ENCODE measurements around the gene TTR. TPM values are rescaled to one million over a fixed set of nuclear protein-coding genes. Genes with fewer than 3 reads are reported as not detected.
A peak's percentile ranks its signal among the peaks of the same experiment; 100 is the strongest.

The TTR gene
- total and polyA plus RNA-seq, 2 of the 13 experiments (the other 11 are each of a cell fraction or from before 2014, with no cell fraction given): 91.3 to 496 TPM

- 0 out of 2 replicates have a peak, but pooled peaks have one; percentile 37 for TF ChIP-seq ONECUT2 (CRISPR knock-in tag; IDR thresholded peaks at IDR 0.05)
- no peak for TF ChIP-seq SNAPC2 (CRISPR knock-in tag; IDR thresholded peaks at IDR 0.05)
- TF ChIP-seq ZNF792 (CRISPR knock-in tag; IDR thresholded peaks at IDR 0.05): no peak
- no peak for TF ChIP-seq MXI1 (IDR thresholded peaks at IDR 0.05; ENCODE audit: borderline replicate concordance, low read depth, low read length)
- TF ChIP-seq HOXA5 (CRISPR knock-in tag; IDR thresholded peaks at IDR 0.05): no peak
- TF ChIP-seq THAP11 (CRISPR knock-in tag; IDR thresholded peaks at IDR 0.05): no peak
- TF ChIP-seq GATA4 (IDR thresholded peaks at IDR 0.05; ENCODE audit: borderline replicate concordance, low read depth): no peak
- TF ChIP-seq KDM4B (CRISPR knock-in tag; IDR thresholded peaks at IDR 0.05): no peak
- TF ChIP-seq MYPOP (CRISPR knock-in tag; IDR thresholded peaks at IDR 0.05): no peak
- TF ChIP-seq SKIL (CRISPR knock-in tag; IDR thresholded peaks at IDR 0.05; ENCODE audit: borderline replicate concordance): no peak
- TF ChIP-seq RXRB (CRISPR knock-in tag; IDR thresholded peaks at IDR 0.05; ENCODE audit: borderline replicate concordance): 0 out of 2 replicates have a peak, but pooled peaks have one; percentile 39
- TF ChIP-seq ZBTB21 (CRISPR knock-in tag; IDR thresholded peaks at IDR 0.05): no peak
- no peak for TF ChIP-seq ZNF354B (CRISPR knock-in tag; IDR thresholded peaks at IDR 0.05)
- TF ChIP-seq HIVEP1 (CRISPR knock-in tag; IDR thresholded peaks at IDR 0.05): no peak
- TF ChIP-seq ZNF878 (CRISPR knock-in tag; IDR thresholded peaks at IDR 0.05): no peak
- TF ChIP-seq ZSCAN5A (CRISPR knock-in tag; IDR thresholded peaks at IDR 0.05; ENCODE audit: borderline replicate concordance): 0 out of 2 replicates have a peak, but pooled peaks have one; percentile 19
- no peak for TF ChIP-seq RBM39 (IDR thresholded peaks at IDR 0.05; ENCODE audit: low read depth, low read length, poor library complexity, severe bottlenecking)
- no peak for TF ChIP-seq ZBTB4 (CRISPR knock-in tag; IDR thresholded peaks at IDR 0.05; ENCODE audit: borderline replicate concordance)
- TF ChIP-seq GFI1 (CRISPR knock-in tag; IDR thresholded peaks at IDR 0.05; ENCODE audit: borderline replicate concordance): no peak
- TF ChIP-seq THRA (CRISPR knock-in tag; IDR thresholded peaks at IDR 0.05; ENCODE audit: borderline replicate concordance): no peak
- TF ChIP-seq ZNF768 (CRISPR knock-in tag; IDR thresholded peaks at IDR 0.05): no peak
Measured at GRCh38 chr18:31565782-31566512, 25.7 kb upstream of the TTR start (continued).

Measured in HepG2 (cell line).